ENCODE results near the gene TUT7.

GRCh38 chr9:86340356-86341006 is 13.7 kb downstream of the TUT7 start:
- TF ChIP-seq CTCF (IDR thresholded peaks at IDR 0.05; ENCODE audit: low read depth, low read length, poor library complexity, severe bottlenecking) = no peak
- TF ChIP-seq EZH2phosphoT487 (IDR thresholded peaks at IDR 0.05; ENCODE audit: borderline replicate concordance, low read length) = no peak
